ENCODE measurements around the gene LMX1A.

- no peak for TF ChIP-seq CTCF (IDR thresholded peaks at IDR 0.05)
- no peak for TF ChIP-seq EZH2 (IDR thresholded peaks at IDR 0.05; ENCODE audit: borderline replicate concordance, insufficient read depth, low read depth, low read length, poor library complexity, severe bottlenecking)
Observed at GRCh38 chr1:165312591-165312990, 43.9 kb downstream of the LMX1A start.

Measured in B cell (primary cell).